Measurements from ENCODE around the gene PHF2. TPM values are rescaled to one million over a fixed set of nuclear protein-coding genes. Genes with fewer than 3 reads are reported as not detected.

PHF2 gene
- total and polyA plus RNA-seq, 2 of the 8 experiments (the other 6 are each of a cell fraction or from before 2014, with no cell fraction given) = 3.4 to 9.4 TPM

GRCh38 chr9:93598647-93599241 lies 22.4 kb downstream of the PHF2 start (continued):
- no peak for TF ChIP-seq CREB1 (IDR thresholded peaks at IDR 0.05)
- TF ChIP-seq USF2 (IDR thresholded peaks at IDR 0.05; ENCODE audit: low read length) = no peak
- TF ChIP-seq CBX8 (IDR thresholded peaks at IDR 0.05; ENCODE audit: borderline replicate concordance, low read depth, low read length) = no peak
- no peak for TF ChIP-seq POU5F1 (IDR thresholded peaks at IDR 0.05; ENCODE audit: low read depth, low read length)
- TF ChIP-seq SP1 (IDR thresholded peaks at IDR 0.05; ENCODE audit: low read depth, low read length) = no peak
- no peak for TF ChIP-seq JUN (IDR thresholded peaks at IDR 0.05; ENCODE audit: low read depth, low read length)

Measured in H1 (cell line).